Mesenchymal stem cell (in vitro differentiated cells and primary cell): ENCODE measurements around the gene SLF1.

Experiments used
- DNase-seq: peaks from one replicate; pipeline ENCODE4 v3.0.0-alpha.2; 2013
- H2AFZ ChIP-seq: one replicate; pipeline ENCODE4 v1.6.1; 2013; ENCODE audit warnings: low read depth, mild to moderate bottlenecking, control low read depth, inconsistent platforms, low read length, moderate library complexity
- H2AK5ac ChIP-seq: 2 replicates; pipeline ENCODE4 v1.6.1; 2013; ENCODE audit warnings: low read length, moderate library complexity, mild to moderate bottlenecking, inconsistent platforms; ENCODE audit not compliant: severe bottlenecking
- H2BK120ac ChIP-seq: one replicate; pipeline ENCODE4 v1.6.1; 2013; ENCODE audit warnings: low read depth, mild to moderate bottlenecking, inconsistent platforms, low read length, moderate library complexity
- H2BK12ac ChIP-seq, 2 experiments: one replicate each; pipeline ENCODE4 v1.6.1; 2013; ENCODE audit warnings: inconsistent platforms in 2 of 2, low read length in 2 of 2, mild to moderate bottlenecking in 2 of 2, moderate library complexity in 2 of 2, control low read depth in 1 of 2
- H2BK15ac ChIP-seq: one replicate; pipeline ENCODE4 v1.6.1; 2013; ENCODE audit warnings: mild to moderate bottlenecking, low read depth, inconsistent platforms; ENCODE audit not compliant: poor library complexity, severe bottlenecking
- H2BK5ac ChIP-seq: 2 replicates; pipeline ENCODE4 v1.6.1; 2013; ENCODE audit warnings: low read depth, mild to moderate bottlenecking, low read length, control low read depth, inconsistent platforms; ENCODE audit not compliant: poor library complexity, severe bottlenecking
- H3K14ac ChIP-seq, 2 experiments: one replicate each; pipeline ENCODE4 v1.6.1; 2013; ENCODE audit warnings: inconsistent platforms in 2 of 2, low read length in 2 of 2, control low read depth in 1 of 2, mild to moderate bottlenecking in 1 of 2, moderate library complexity in 1 of 2
- H3K18ac ChIP-seq, 2 experiments: one replicate each; pipeline ENCODE4 v1.6.1; 2013; ENCODE audit warnings: inconsistent platforms in 2 of 2, low read length in 2 of 2, control low read depth in 1 of 2, low read depth in 1 of 2, mild to moderate bottlenecking in 1 of 2
- H3K23ac ChIP-seq, 2 experiments: one replicate each; pipeline ENCODE4 v1.6.1; 2013; ENCODE audit warnings: inconsistent platforms in 2 of 2, low read length in 2 of 2, mild to moderate bottlenecking in 2 of 2, moderate library complexity in 2 of 2, control low read depth in 1 of 2
- H3K27ac ChIP-seq: 2 replicates; pipeline ENCODE4 v1.5.1; 2013; ENCODE audit warnings: mild to moderate bottlenecking, moderate library complexity, low read length, control low read depth, inconsistent platforms; ENCODE audit not compliant: poor library complexity, severe bottlenecking
- H3K27me3 ChIP-seq, 2 experiments: 2 replicates each; pipeline versions ENCODE4 v1.6.1 to v1.7.0; 2013; ENCODE audit warnings: low read length in 2 of 2, mild to moderate bottlenecking in 2 of 2, moderate library complexity in 2 of 2, control low read depth in 1 of 2, inconsistent platforms in 1 of 2; ENCODE audit not compliant: control insufficient read depth in 1 of 2, insufficient read depth in 1 of 2
- H3K36me3 ChIP-seq, 2 experiments: 2 replicates each; pipeline versions ENCODE4 v1.6.1 to v1.7.0; 2013; ENCODE audit warnings: low read length in 2 of 2, control low read depth in 1 of 2, inconsistent platforms in 1 of 2, low read depth in 1 of 2, mild to moderate bottlenecking in 1 of 2; ENCODE audit not compliant: insufficient read depth in 2 of 2, control insufficient read depth in 1 of 2
- H3K4ac ChIP-seq, 2 experiments: one replicate each; pipeline ENCODE4 v1.6.1; 2013; ENCODE audit warnings: inconsistent platforms in 2 of 2, low read length in 2 of 2, mild to moderate bottlenecking in 2 of 2, moderate library complexity in 2 of 2, control low read depth in 1 of 2, low read depth in 1 of 2
- H3K4me1 ChIP-seq: 2 replicates; pipeline ENCODE4 v1.6.1; 2013; ENCODE audit warnings: low read depth, low read length, control low read depth; ENCODE audit not compliant: control insufficient read depth, insufficient read depth
- H3K4me2 ChIP-seq: 2 replicates; pipeline ENCODE4 v1.6.1; 2013; ENCODE audit warnings: low read length, mild to moderate bottlenecking, inconsistent platforms; ENCODE audit not compliant: poor library complexity, severe bottlenecking
- H3K4me3 ChIP-seq, 2 experiments: 2 replicates each; pipeline versions ENCODE4 v1.5.1 to v1.7.0; 2013; ENCODE audit warnings: low read length in 2 of 2, mild to moderate bottlenecking in 2 of 2, control low read depth in 1 of 2, low read depth in 1 of 2; ENCODE audit not compliant: insufficient read depth in 1 of 2
- H3K79me1 ChIP-seq: replicated peaks from 2 replicates; pipeline ENCODE4 v1.6.1; 2013; ENCODE audit warnings: mild to moderate bottlenecking, control low read depth, low read length, inconsistent platforms; ENCODE audit not compliant: poor library complexity, severe bottlenecking
- H3K9ac ChIP-seq: 2 replicates; pipeline ENCODE4 v1.7.0; 2013; ENCODE audit warnings: mild to moderate bottlenecking, low read length, moderate library complexity
- H3K9me3 ChIP-seq: 2 replicates; pipeline ENCODE4 v1.7.0; 2013; ENCODE audit warnings: mild to moderate bottlenecking, low read length; ENCODE audit not compliant: control insufficient read depth
- H4K8ac ChIP-seq: one replicate; pipeline ENCODE4 v1.6.1; 2013; ENCODE audit warnings: inconsistent platforms, mild to moderate bottlenecking, low read length, moderate library complexity
- H4K91ac ChIP-seq: one replicate; pipeline ENCODE4 v1.6.1; 2013; ENCODE audit warnings: mild to moderate bottlenecking, low read length, inconsistent platforms
- WGBS: methylation state at CpG from one replicate; pipeline ENCODE4 v1.1.7; 2013; ENCODE audit warnings: mixed read lengths; 5-methylcytosine and 5-hydroxymethylcytosine counted together

The SLF1 gene

GRCh38 chr5:94615862-94616261 lies 2.6 kb upstream of the SLF1 start:
- DNase-seq: no peak
- Histone ChIP-seq H3K14ac (no peak overlapping the region), H3K4me1 (no peaks in the 10 kb centered on the region), H3K9ac (no peak overlapping the region), H2BK15ac (no peak overlapping the region), H4K8ac (no peak overlapping the region), H3K27me3 (no peaks in the 10 kb centered on the region), H2AFZ (no peak overlapping the region), H3K23ac (no peak overlapping the region), H3K9me3 (no peaks in the 10 kb centered on the region), H3K4ac (no peak overlapping the region), H3K27ac (no peak overlapping the region), H3K4me3 (no peak overlapping the region), H3K36me3 (no peaks in the 10 kb centered on the region), H2BK5ac (no peak overlapping the region), H3K18ac (no peak overlapping the region), H3K4me2 (no peak overlapping the region), H2AK5ac (no peak overlapping the region), H2BK12ac (no peak overlapping the region), H2BK120ac (no peak overlapping the region), H3K79me1 (peaks cover 12% of the 10 kb centered on the region), H4K91ac (no peak overlapping the region)
- WGBS: 82% methylated on average over 3 of the region's 3 CpGs

GRCh38 chr5:94618029-94618492 lies 408 bp upstream of the SLF1 start:
- peak overlapping the region; percentile 76 to 83 for H3K18ac ChIP-seq
- H3K27ac ChIP-seq: peak overlapping the region; percentile 87
- H3K79me1 ChIP-seq: peaks cover 12% of the 10 kb centered on the region
- no peaks in the 10 kb centered on the region for H3K9me3 ChIP-seq
- no peak overlapping the region for H2BK5ac ChIP-seq
- under 1% methylated on average over 23 of the region's 23 CpGs for WGBS
- peak overlapping the region; percentile 75 for H4K91ac ChIP-seq
- H3K27me3 ChIP-seq: no peaks in the 10 kb centered on the region
- peak overlapping the region; percentile 48 for H2BK15ac ChIP-seq
- no peak overlapping the region for H3K4ac ChIP-seq
- H3K4me2 ChIP-seq: peak overlapping the region; percentile 89
- no peak overlapping the region for H2BK12ac ChIP-seq
- H3K4me1 ChIP-seq: no peaks in the 10 kb centered on the region
- H2AFZ ChIP-seq: peak overlapping the region; percentile 87
- peak overlapping the region; percentile 80 for H3K9ac ChIP-seq
- peak overlapping the region; percentile 13 for H4K8ac ChIP-seq
- H2BK120ac ChIP-seq: no peak overlapping the region
- H3K36me3 ChIP-seq: no peaks in the 10 kb centered on the region
- H3K14ac ChIP-seq: no peak overlapping the region
- peak overlapping the region; percentile 93 to 95 for H3K4me3 ChIP-seq
- DNase-seq: peak; percentile 83
- H2AK5ac ChIP-seq: no peak overlapping the region
- H3K23ac ChIP-seq: no peak overlapping the region

GRCh38 chr5:94620256-94620655 lies 1.8 kb downstream of the SLF1 start:
- no peak overlapping the region for H4K8ac ChIP-seq
- no peak overlapping the region for H2BK5ac ChIP-seq
- WGBS: 92% methylated on average over 2 of the region's 5 CpGs
- no peak overlapping the region for H2BK15ac ChIP-seq
- no peak overlapping the region for H4K91ac ChIP-seq
- H3K4me3 ChIP-seq: no peak overlapping the region
- H3K14ac ChIP-seq: no peak overlapping the region
- DNase-seq: no peak
- no peak overlapping the region for H3K18ac ChIP-seq
- no peak overlapping the region for H3K27ac ChIP-seq
- H3K9me3 ChIP-seq: no peaks in the 10 kb centered on the region
- H3K4ac ChIP-seq: no peak overlapping the region
- H2BK12ac ChIP-seq: no peak overlapping the region
- H3K36me3 ChIP-seq: no peaks in the 10 kb centered on the region
- H3K79me1 ChIP-seq: peaks cover 6% of the 10 kb centered on the region
- H2AK5ac ChIP-seq: no peak overlapping the region
- H2BK120ac ChIP-seq: no peak overlapping the region
- H3K9ac ChIP-seq: no peak overlapping the region
- H3K4me2 ChIP-seq: no peak overlapping the region
- H3K23ac ChIP-seq: no peak overlapping the region
- no peaks in the 10 kb centered on the region for H3K4me1 ChIP-seq
- H3K27me3 ChIP-seq: no peaks in the 10 kb centered on the region
- no peak overlapping the region for H2AFZ ChIP-seq

- no peak overlapping the region for H2AK5ac ChIP-seq
- 90% methylated on average over 5 of the region's 5 CpGs for WGBS
- H3K4me1 ChIP-seq: no peaks in the 10 kb centered on the region
- DNase-seq: no peak
- no peak overlapping the region for H3K27ac ChIP-seq
- H3K4me2 ChIP-seq: no peak overlapping the region
- H3K23ac ChIP-seq: no peak overlapping the region
- H2BK5ac ChIP-seq: no peak overlapping the region
- H2BK15ac ChIP-seq: no peak overlapping the region
- no peaks in the 10 kb centered on the region for H3K9me3 ChIP-seq
- H3K14ac ChIP-seq: no peak overlapping the region
- no peak overlapping the region for H3K4me3 ChIP-seq
- no peak overlapping the region for H2BK12ac ChIP-seq
- no peak overlapping the region for H2BK120ac ChIP-seq
- H4K91ac ChIP-seq: no peak overlapping the region
- no peak overlapping the region for H4K8ac ChIP-seq
- no peak overlapping the region for H3K18ac ChIP-seq
- H2AFZ ChIP-seq: no peak overlapping the region
- H3K36me3 ChIP-seq: no peaks in the 10 kb centered on the region
- no peaks in the 10 kb centered on the region for H3K27me3 ChIP-seq
- H3K4ac ChIP-seq: no peak overlapping the region
- H3K9ac ChIP-seq: no peak overlapping the region
- peaks cover 8% of the 10 kb centered on the region for H3K79me1 ChIP-seq
Observed at GRCh38 chr5:94621763-94622162, 3.3 kb downstream of the SLF1 start.
